Peyer's patch (tissue), 4 donors: ENCODE data around the gene PHF2.

ENCODE experiments used
- POLR2A ChIP-seq, 2 donors: fragments of 450-650 bp; IDR thresholded peaks; one replicate each; pipeline ENCODE4 v1.5.1; 2017; ENCODE audit warnings: antibody characterized with exemption in 2 of 2, mild to moderate bottlenecking in 2 of 2, moderate library complexity in 2 of 2
- TF ChIP-seq, protein P1 (sequence below), 6 experiments: fragments of 450-650 bp in 4 of 6; fragments of 200-600 bp in 2 of 6; sonication (generic) in 1 of 6; IDR thresholded peaks; one replicate each; pipeline ENCODE4 v1.5.1; 2017 to 2019; ENCODE audit warnings: antibody characterized with exemption in 6 of 6, mild to moderate bottlenecking in 3 of 6, moderate library complexity in 1 of 6

DNA sequence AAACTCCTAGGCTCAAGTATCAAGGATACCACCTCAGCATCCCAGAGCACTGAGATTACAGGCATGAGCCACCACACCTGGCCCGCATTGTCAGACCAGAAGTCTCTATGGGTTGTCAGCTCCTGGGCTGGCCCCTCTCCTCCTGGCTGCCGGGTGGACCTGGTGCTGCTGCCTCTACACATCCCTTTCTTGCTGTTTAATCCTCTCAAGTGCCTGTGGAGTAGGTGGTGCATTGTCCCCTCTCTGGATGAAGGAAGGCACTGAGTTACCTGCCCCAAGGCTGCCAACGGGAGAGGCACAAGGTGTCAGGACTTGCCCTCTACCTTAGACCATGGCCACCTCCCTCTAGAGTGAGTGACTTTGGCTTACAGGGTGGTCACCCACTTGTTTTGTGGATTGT lies 37.4 kb downstream of the PHF2 start:
- TF ChIP-seq, protein P1, sequence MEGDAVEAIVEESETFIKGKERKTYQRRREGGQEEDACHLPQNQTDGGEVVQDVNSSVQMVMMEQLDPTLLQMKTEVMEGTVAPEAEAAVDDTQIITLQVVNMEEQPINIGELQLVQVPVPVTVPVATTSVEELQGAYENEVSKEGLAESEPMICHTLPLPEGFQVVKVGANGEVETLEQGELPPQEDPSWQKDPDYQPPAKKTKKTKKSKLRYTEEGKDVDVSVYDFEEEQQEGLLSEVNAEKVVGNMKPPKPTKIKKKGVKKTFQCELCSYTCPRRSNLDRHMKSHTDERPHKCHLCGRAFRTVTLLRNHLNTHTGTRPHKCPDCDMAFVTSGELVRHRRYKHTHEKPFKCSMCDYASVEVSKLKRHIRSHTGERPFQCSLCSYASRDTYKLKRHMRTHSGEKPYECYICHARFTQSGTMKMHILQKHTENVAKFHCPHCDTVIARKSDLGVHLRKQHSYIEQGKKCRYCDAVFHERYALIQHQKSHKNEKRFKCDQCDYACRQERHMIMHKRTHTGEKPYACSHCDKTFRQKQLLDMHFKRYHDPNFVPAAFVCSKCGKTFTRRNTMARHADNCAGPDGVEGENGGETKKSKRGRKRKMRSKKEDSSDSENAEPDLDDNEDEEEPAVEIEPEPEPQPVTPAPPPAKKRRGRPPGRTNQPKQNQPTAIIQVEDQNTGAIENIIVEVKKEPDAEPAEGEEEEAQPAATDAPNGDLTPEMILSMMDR (IDR thresholded peaks at IDR 0.05) = no peak
- TF ChIP-seq POLR2A (IDR thresholded peaks at IDR 0.05) = no peak
